ENCODE measurements around the gene BRD3OS. TPM values are rescaled to one million over a fixed set of nuclear protein-coding genes. Genes with fewer than 3 reads are reported as not detected.
A peak's percentile ranks its signal among the peaks of the same experiment; 100 is the strongest.
"Not testable (repeated sequence)": the region's sequence is repeated elsewhere in the genome, so short reads cannot be mapped to it uniquely, and the experiment has no call there.

Gene BRD3OS
- total and polyA plus RNA-seq, 4 donors: 5.8 to 17.3 (median 11.0) TPM

DNA sequence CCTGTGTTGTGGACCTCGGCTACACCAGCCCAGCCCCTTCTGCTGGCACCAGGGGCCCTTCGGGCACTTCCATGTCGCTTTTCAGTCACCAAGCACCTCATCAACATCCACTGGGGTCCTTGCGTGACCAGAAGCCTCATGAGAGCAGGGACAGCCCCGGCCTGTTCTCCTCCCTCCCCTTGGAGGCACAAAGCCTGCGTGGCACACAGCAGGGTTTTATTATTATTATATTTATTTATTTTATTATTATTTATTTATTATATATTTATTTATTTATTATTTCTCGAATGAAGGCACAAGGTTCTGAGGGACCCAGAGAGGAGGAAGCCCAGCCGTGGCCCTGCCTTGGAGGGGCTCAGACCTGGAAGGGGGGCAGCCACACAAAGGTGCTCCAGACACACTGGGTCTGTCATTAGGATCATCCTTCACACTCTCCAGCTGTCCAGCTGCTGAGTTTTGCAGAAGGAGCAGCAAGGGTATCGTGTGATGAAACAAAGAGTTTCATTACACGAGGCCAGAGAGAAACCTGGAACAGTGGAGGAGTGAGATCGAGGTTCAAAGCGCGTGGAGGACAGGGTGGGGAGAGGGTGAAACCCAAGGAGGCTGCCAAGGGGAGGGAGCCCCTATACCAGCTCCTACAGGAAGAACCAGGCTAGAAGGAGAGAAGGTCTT is 38.4 kb upstream of the BRD3OS start:
- no peaks in the 10 kb centered on the region for H3K27me3 ChIP-seq (ENCODE audit: control insufficient read depth in 1 of 2, insufficient read depth in 2 of 2, low read length in 1 of 2)
- no peak overlapping the region for H3K4me3 ChIP-seq (ENCODE audit: low read length in 2 of 2)
- ATAC-seq (ENCODE audit: low FRiP score) (no peak), DNase-seq (peak; percentile 18 to 44)
- H3K36me3 ChIP-seq (ENCODE audit: control insufficient read depth in 1 of 2, insufficient read depth in 2 of 2, low read length in 1 of 2): no peaks in the 10 kb centered on the region
- H3K27ac ChIP-seq (ENCODE audit: low read depth in 1 of 2, low read length in 2 of 2): no peak overlapping the region
- H3K4me1 ChIP-seq (ENCODE audit: control insufficient read depth in 1 of 2, insufficient read depth in 2 of 2, low read length in 2 of 2): no peaks in the 10 kb centered on the region
- H3K9me3 ChIP-seq (ENCODE audit: control insufficient read depth, low read length): no peaks in the 10 kb centered on the region
- intact Hi-C loops (cut with DNase I): no loop called here
- 94 to 96% methylated on average over 13 of the region's 13 CpGs for WGBS, 2 donors

DNA sequence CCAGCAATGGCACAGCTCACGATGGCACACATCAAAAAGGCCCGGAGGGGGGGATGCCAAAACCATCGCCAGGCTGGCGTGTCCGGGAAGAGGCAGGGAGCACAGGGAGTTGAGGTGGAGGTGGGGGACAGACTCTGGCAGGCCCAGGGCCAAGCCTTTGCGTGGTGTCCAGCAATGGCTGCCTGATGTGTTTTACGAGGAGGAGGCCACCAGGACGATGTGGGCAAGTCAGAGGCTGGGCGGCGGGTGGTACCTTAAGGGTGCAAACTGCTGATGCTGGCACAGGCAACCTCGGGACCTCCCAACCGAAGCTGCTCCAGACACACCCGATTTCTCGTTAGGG is 37.9 kb upstream of the BRD3OS start:
- Histone ChIP-seq H3K27me3 (ENCODE audit: control insufficient read depth in 1 of 2, insufficient read depth in 2 of 2, low read length in 1 of 2) (no peaks in the 10 kb centered on the region), H3K36me3 (ENCODE audit: control insufficient read depth in 1 of 2, insufficient read depth in 2 of 2, low read length in 1 of 2) (no peaks in the 10 kb centered on the region), H3K4me3 (ENCODE audit: low read length in 2 of 2) (no peak overlapping the region), H3K4me1 (ENCODE audit: control insufficient read depth in 1 of 2, insufficient read depth in 2 of 2, low read length in 2 of 2) (no peaks in the 10 kb centered on the region), H3K9me3 (ENCODE audit: control insufficient read depth, low read length) (no peaks in the 10 kb centered on the region), H3K27ac (ENCODE audit: low read depth in 1 of 2, low read length in 2 of 2) (no peak overlapping the region)
- 93 to 94% methylated on average over 14 of the region's 14 CpGs for WGBS, 2 donors
- intact Hi-C loops (cut with DNase I): no loop called here
- DNase-seq (peak; percentile 29 to 55), ATAC-seq (ENCODE audit: low FRiP score) (no peak)

DNA sequence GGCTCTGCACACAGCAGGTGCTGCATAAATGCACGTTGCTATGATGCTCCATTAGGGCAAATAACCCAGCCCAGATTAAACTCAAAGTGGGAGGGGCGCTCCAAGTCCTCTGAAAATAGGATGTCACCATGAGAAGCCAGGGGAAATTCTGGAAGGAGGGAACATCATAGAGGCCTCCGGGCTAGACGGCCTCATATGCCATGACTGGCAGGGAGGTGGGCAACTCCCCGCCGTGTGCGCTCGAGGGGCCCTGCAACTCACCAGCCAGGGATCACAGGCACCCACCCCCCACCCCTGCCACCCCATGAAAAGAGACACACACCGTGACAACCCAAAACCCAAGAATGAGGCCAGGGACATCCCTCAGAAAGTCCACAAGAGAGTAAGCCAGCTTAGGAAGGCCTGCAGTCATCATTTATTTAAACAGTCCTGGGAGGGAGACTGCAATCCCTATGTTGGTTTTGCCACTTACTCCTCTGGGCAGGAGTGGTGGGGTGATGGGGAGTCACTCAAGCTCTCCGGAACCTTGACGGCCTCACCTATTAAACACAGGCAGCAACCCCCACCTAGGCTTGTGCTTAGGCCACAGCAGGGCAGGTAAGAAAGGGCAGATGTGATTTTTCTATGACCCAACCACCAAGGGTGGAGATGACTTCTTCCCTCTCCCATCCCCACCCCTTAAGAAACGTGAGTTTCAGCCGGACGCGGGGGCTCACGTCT is 37.2 kb upstream of the BRD3OS start:
- ATAC-seq (ENCODE audit: low FRiP score) (no peak), DNase-seq (peak; percentile 13 to 42)
- no peak overlapping the region for H3K27ac ChIP-seq (ENCODE audit: low read depth in 1 of 2, low read length in 2 of 2)
- intact Hi-C loops (cut with DNase I): no loop called here
- H3K36me3 ChIP-seq (ENCODE audit: control insufficient read depth in 1 of 2, insufficient read depth in 2 of 2, low read length in 1 of 2): no peaks in the 10 kb centered on the region
- no peaks in the 10 kb centered on the region for H3K4me1 ChIP-seq (ENCODE audit: control insufficient read depth in 1 of 2, insufficient read depth in 2 of 2, low read length in 2 of 2)
- no peaks in the 10 kb centered on the region for H3K9me3 ChIP-seq (ENCODE audit: control insufficient read depth, low read length)
- no peaks in the 10 kb centered on the region for H3K27me3 ChIP-seq (ENCODE audit: control insufficient read depth in 1 of 2, insufficient read depth in 2 of 2, low read length in 1 of 2)
- H3K4me3 ChIP-seq (ENCODE audit: low read length in 2 of 2): no peak overlapping the region
- WGBS, 2 donors: 87 to 89% methylated on average over 16 of the region's 16 CpGs

DNA sequence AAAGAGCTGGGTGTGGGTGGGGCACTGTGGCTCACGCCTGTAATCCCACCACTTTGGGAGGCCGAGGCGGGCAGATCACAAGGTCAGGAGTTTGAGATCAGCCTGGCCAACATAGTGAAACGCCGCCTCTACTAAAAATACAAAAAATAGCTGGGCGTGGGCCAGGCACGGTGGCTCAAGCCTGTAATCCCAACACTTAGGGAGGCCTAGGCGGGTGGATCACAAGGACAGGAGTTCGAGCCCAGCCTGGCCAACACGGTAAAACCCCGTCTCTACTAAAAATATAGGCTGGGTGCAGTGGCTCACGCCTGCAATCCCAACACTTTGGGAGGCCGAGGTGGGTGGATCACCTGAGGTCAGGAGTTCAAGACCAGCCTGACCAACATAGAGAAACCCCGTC is 36.5 kb upstream of the BRD3OS start:
- H3K4me1 ChIP-seq (ENCODE audit: control insufficient read depth in 1 of 2, insufficient read depth in 2 of 2, low read length in 2 of 2); H3K9me3 ChIP-seq (ENCODE audit: control insufficient read depth, low read length); H3K4me3 ChIP-seq (ENCODE audit: low read length in 2 of 2); ATAC-seq (ENCODE audit: low FRiP score); H3K36me3 ChIP-seq (ENCODE audit: control insufficient read depth in 1 of 2, insufficient read depth in 2 of 2, low read length in 1 of 2); H3K27me3 ChIP-seq (ENCODE audit: control insufficient read depth in 1 of 2, insufficient read depth in 2 of 2, low read length in 1 of 2); H3K27ac ChIP-seq (ENCODE audit: low read depth in 1 of 2, low read length in 2 of 2); intact Hi-C loops (cut with DNase I): not testable (repeated sequence)
- WGBS, 2 donors: 94 to 95% methylated on average over 14 of the region's 14 CpGs
- peak; percentile 35 to 40 for DNase-seq

DNA sequence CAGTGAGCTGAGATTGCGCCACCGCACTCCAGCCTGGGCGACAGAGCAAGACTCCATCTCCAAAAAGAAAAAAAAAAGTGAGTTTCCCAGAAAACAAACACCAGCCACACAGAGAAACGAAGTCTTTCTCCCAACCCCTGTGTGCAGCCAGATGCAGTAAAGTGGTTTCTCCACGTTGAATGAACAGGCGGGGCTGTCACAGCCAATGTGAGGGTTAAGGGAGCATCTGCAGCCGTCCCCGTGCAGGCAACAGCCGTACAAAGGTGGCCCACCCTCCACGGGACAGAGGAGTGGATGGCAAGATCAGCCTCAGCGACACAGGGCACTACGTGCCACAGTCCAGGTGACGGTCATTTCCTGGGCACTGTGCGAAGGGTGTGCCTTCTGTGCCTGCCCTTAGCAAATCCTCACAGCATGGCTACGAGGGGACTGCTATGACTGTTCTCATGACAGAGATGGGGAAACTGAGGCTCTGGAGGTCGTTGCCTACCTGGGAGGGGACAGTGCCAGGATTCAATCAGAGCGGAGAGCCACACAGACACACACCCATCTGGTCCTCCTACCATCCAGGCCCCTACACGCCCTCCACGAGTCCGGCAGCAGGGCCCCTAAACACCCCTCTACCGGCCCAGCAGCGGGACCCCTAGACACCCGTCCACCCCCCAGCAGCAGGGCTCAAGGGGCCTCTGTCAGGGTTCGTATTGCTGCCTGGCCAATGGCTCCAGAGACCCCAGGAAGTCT is 35.5 kb upstream of the BRD3OS start:
- intact Hi-C loops (cut with DNase I): no loop called here

DNA sequence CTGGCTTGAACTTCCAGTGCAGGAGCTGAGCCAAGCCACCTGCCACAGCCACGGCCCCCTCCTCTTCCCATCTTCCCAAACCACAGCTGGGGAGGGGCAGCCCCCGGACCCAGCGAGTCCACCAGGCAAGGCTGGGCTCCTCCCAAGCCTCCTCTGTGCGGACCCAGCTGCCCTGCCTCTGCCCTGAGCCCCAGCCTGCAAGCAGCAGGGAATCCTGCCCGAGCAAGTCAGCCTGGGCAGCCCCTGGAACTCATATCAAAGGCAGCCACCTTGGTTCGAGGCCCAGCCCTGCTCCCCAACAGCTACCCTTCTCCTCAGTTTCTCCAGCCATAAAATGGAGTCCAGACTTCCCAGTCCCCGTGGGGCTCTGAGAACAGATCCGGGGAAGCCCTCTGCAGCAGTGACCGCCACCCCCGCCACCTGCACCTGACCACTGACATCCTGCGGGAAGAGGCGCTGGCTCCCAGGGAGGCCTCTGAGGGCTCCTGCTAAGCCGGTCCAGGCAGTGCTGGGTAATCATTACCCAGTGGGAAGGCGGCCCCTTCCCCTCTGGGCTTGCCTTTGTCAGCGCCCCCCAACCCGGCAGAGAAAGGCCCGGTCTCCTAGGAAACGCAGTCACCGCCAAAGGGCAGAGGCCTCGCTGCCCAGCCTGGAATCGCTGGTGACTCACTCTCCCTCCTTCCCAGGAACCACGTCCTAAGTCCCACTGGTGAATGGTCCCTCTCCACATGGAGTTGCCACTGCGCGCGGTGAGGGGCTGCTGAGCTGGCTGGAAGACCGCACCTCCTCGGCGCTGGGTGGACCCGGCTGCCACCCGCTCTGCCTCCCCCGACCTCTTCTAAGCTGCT is 34.7 kb upstream of the BRD3OS start:
- peak; percentile 41 for ATAC-seq (ENCODE audit: low FRiP score)
- peak; percentile 77 to 89 for DNase-seq
- H3K4me1 ChIP-seq (ENCODE audit: control insufficient read depth in 1 of 2, insufficient read depth in 2 of 2, low read length in 2 of 2): no peaks in the 10 kb centered on the region
- 37 to 39% methylated on average over 30 to 31 of the region's 31 CpGs for WGBS, 2 donors
- H3K27me3 ChIP-seq (ENCODE audit: control insufficient read depth in 1 of 2, insufficient read depth in 2 of 2, low read length in 1 of 2): no peaks in the 10 kb centered on the region
- H3K9me3 ChIP-seq (ENCODE audit: control insufficient read depth, low read length): no peaks in the 10 kb centered on the region
- peak overlapping the region in 1 of 2 donors; percentile 29 for H3K27ac ChIP-seq (ENCODE audit: low read depth in 1 of 2, low read length in 2 of 2)
- intact Hi-C loops (cut with DNase I): no loop called here
- H3K36me3 ChIP-seq (ENCODE audit: control insufficient read depth in 1 of 2, insufficient read depth in 2 of 2, low read length in 1 of 2): no peaks in the 10 kb centered on the region
- H3K4me3 ChIP-seq (ENCODE audit: low read length in 2 of 2): peak overlapping the region; percentile 67 to 89

More for the DNA sequence above, 35.5 kb upstream of the BRD3OS start:
- Histone ChIP-seq H3K4me1 (ENCODE audit: control insufficient read depth in 1 of 2, insufficient read depth in 2 of 2, low read length in 2 of 2) (no peaks in the 10 kb centered on the region), H3K27me3 (ENCODE audit: control insufficient read depth in 1 of 2, insufficient read depth in 2 of 2, low read length in 1 of 2) (no peaks in the 10 kb centered on the region), H3K9me3 (ENCODE audit: control insufficient read depth, low read length) (no peaks in the 10 kb centered on the region), H3K36me3 (ENCODE audit: control insufficient read depth in 1 of 2, insufficient read depth in 2 of 2, low read length in 1 of 2) (no peaks in the 10 kb centered on the region), H3K4me3 (ENCODE audit: low read length in 2 of 2) (no peak overlapping the region), H3K27ac (ENCODE audit: low read depth in 1 of 2, low read length in 2 of 2) (no peak overlapping the region)
- WGBS, 2 donors: 88 to 93% methylated on average over 24 of the region's 24 CpGs
- peak; percentile 18 to 72 for DNase-seq
- no peak for ATAC-seq (ENCODE audit: low FRiP score)

DNA sequence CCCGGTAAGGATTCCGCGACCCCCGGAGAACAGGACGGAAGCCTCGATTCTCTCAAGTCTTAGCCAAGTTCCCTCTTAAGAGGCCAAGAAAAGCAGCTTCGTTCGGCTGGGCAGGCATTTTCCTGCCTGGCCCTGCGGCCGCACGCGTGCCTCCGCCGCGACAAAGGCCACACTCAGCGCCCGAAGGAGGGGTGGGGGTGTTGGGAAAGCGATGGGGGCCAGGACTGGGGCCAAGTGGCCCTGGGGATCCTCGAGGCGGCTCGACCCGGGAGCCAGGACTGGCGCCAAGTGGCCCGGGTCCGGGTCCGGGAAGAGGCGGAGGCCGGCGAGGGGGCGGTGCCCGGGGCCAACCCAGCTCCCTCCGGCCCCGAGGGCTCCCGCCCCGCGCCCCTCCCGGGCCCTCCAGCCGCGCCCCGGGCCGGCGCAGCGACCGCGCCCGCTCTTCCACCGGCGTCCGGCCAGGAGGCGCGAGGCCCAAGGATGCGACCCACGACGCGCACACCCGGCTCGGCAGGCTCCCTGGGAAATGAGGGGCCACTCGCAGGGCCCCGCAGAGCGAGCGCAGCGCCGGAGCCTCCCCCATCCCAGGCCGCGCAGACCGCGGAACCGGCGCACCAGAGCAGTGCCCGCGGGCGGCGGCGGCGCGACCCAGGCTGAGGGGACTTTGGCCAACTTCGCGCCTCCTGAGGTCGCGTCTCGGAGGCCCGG is 33.9 kb upstream of the BRD3OS start:
- intact Hi-C loops (cut with DNase I): no loop called here
- Histone ChIP-seq H3K27me3 (ENCODE audit: control insufficient read depth in 1 of 2, insufficient read depth in 2 of 2, low read length in 1 of 2) (no peaks in the 10 kb centered on the region), H3K4me1 (ENCODE audit: control insufficient read depth in 1 of 2, insufficient read depth in 2 of 2, low read length in 2 of 2) (no peaks in the 10 kb centered on the region), H3K27ac (ENCODE audit: low read depth in 1 of 2, low read length in 2 of 2) (peak overlapping the region in 1 of 2 donors; percentile 29), H3K9me3 (ENCODE audit: control insufficient read depth, low read length) (no peaks in the 10 kb centered on the region), H3K36me3 (ENCODE audit: control insufficient read depth in 1 of 2, insufficient read depth in 2 of 2, low read length in 1 of 2) (no peaks in the 10 kb centered on the region), H3K4me3 (ENCODE audit: low read length in 2 of 2) (peak overlapping the region; percentile 67 to 89)
- WGBS, 2 donors: 0 to 1% methylated on average over 76 to 82 of the region's 82 CpGs
- DNase-seq (peak; percentile 56 to 81), ATAC-seq (ENCODE audit: low FRiP score) (no peak)
